Kidney epithelial cell (primary cell): ENCODE results near the gene FPGS. TPM values are rescaled to one million over a fixed set of nuclear protein-coding genes. Genes with fewer than 3 reads are reported as not detected.

ENCODE experiments used
- DNase-seq: peaks from one replicate; pipeline ENCODE4 v3.0.0-alpha.2; 2010; ENCODE audit warnings: low read depth
- H3K27me3 ChIP-seq: 2 replicates; pipeline ENCODE4 v1.6.0; 2011; ENCODE audit warnings: low read length; ENCODE audit not compliant: control insufficient read depth, insufficient read depth
- H3K36me3 ChIP-seq: 2 replicates; pipeline ENCODE4 v1.5.1; 2011; ENCODE audit warnings: low read length; ENCODE audit not compliant: control insufficient read depth, insufficient read depth
- H3K4me3 ChIP-seq: 2 replicates; pipeline ENCODE4 v1.5.1; 2011; ENCODE audit warnings: low read depth, mild to moderate bottlenecking, control low read depth, low read length
- CTCF ChIP-seq: IDR thresholded peaks from 2 replicates; pipeline ENCODE4 v1.5.1; 2011; ENCODE audit warnings: mild to moderate bottlenecking, moderate library complexity, low read length, control low read depth, inconsistent platforms; ENCODE audit not compliant: insufficient read depth, poor library complexity, severe bottlenecking
- total RNA-seq: library from RNA; depleted of rRNA; stranded (reverse); fragments of >200 nt; gene quantifications from 2 replicates; pipeline ENCODE4 v1.2.3, GENCODE V29; 2015

Gene FPGS
- total RNA-seq, 1 donor from 2014 or later = 92.5 TPM

DNA sequence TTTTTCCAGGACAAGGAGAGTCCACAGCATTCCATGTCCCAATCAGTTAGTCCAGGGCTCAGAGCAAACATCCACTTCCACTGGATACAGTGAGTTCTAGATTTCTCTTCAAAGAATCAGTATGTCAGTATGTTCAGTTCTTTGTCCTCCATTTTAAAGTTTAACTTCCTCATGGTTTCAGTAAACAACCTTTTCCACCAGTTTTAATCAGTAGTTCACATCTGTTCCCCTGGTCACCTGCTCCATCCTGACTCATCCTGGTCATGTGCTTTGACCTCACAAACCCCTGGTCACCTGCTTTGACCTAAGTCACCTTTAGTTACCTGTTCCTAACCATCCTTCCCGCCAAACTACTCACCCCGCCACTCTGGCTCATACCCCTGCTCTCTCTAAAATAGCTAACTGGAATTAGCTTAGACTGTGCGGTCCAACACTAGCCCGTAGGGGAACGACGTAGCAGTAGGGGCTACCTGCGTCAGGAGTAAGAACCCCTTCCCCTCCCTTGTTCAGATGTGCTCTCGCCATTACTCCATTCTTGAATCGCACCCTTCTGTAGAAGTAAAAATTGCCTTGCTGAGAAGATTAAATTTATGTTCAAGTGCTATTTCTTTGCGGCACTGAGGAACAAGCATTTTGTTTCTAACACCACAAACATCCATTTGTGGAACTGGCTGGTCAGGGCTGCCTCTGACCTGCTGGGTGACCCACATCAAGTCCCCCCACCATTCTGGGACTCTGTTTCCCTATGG lies 46.2 kb downstream of the FPGS start:
- H3K27me3 ChIP-seq = no peaks in the 10 kb centered on the region
- no peak for TF ChIP-seq CTCF

GRCh38 chr9:127850286-127850830 lies 47.7 kb downstream of the FPGS start:
- Histone ChIP-seq H3K27me3 (no peaks in the 10 kb centered on the region), H3K36me3 (no peaks in the 10 kb centered on the region), H3K4me3 (no peak overlapping the region)
- no peak for TF ChIP-seq CTCF
- DNase-seq = no peak

More for the DNA sequence above, 46.2 kb downstream of the FPGS start:
- no peak overlapping the region for H3K4me3 ChIP-seq
- no peaks in the 10 kb centered on the region for H3K36me3 ChIP-seq
- DNase-seq = no peak

- TF ChIP-seq CTCF = no peak
These were observed 50.1 kb downstream of the FPGS start for GRCh38 chr9:127852829-127853228.

DNA sequence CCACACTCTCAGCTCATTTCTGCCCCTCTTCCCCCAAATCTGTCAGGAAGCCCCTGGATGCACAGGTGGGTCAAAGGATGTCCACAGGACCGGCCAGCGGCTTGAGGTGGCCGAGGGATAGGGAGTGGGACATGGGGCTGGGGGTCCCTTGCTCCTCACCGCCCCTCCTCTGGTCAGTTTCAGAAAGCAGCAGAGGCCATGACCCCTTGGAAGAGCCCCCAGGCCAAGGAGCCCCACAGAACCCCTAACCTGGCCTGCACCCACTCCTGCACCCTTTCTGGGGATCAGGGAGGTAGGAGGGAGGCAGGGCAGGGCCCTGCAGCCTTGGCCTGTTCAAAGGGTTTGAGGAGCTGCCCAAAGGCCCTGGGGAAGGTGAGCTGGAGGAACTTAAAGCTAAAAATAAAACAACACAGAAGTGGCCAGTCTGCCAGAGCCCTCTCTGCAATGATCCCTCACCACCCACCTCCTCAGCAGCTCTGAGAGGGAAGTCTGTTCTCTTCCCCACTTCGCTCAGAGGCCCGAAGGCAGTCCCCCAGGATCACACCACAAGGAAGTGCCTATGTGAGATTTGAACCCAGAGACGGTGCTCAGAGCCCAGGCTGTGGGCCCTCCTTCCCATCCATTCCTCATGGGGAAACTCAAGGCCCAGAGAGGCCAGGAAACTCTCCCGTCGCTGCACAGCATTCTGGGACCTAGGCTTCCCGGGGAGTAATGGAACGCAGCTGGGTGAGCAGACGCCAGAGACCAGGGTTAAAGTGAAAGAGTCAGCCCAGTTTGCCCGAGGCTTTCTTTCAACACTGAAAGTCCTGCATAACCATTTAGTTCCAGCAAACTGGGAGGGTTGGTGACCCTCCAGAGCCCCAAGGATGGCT lies 50.9 kb downstream of the FPGS start:
- no peak for DNase-seq
- Histone ChIP-seq H3K27me3 (no peaks in the 10 kb centered on the region), H3K4me3 (peak overlapping the region; percentile 32), H3K36me3 (no peaks in the 10 kb centered on the region)
- no peak for TF ChIP-seq CTCF

More at GRCh38 chr9:127852829-127853228, 50.1 kb downstream of the FPGS start:
- H3K27me3 ChIP-seq = no peaks in the 10 kb centered on the region
- no peak for DNase-seq
- no peak overlapping the region for H3K4me3 ChIP-seq
- H3K36me3 ChIP-seq = no peaks in the 10 kb centered on the region

DNA sequence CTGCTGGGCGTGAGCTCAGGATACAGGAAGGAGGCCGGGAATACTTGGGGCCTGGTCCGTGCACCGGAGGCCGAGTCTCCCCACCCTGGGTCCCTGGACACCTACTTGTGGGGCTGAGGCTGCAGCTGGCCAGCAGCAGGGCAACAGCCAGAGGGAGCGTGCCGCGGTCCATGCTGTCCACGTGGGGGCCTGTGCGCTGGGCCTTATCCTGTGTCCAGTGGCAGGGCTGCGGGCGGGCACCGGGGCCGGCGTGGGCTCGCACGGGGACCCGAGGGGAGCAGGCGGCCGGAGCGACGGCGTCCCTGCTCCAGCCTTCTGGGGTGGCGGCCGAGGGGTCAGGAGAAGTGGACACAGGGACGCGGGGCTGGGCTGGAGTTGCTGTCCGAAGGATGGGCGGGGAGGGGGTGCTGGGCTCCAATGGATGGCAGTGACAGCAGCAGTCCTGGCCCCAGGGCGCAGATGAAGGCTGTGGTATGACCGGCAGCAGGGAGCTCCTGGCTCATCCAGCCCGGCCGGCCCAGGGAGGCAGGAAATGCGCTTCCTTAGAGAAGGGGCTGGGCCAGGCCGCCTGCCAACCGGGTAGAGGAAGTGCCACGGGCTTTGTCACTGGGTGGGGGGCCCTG lies 51.6 kb downstream of the FPGS start, which contains the start of gene ENG:
Gene ENG (minus strand): TSS at position 475 of the 623 bp plus-strand sequence. CDS start 303 bp downstream, at position 172.
- no peak for DNase-seq
- peak within 1 kb of the TSS; percentile 32 for H3K4me3 ChIP-seq
- no peak for TF ChIP-seq CTCF
- no peaks in the 10 kb centered on the region for H3K27me3 ChIP-seq
- no peaks in the 10 kb centered on the region for H3K36me3 ChIP-seq
